GM18505 (cell line): Measurements from ENCODE around the gene NDE1.

ENCODE experiments used
- ATAC-seq: cut with Tn5 transposase; IDR thresholded peaks from one replicate; pipeline ENCODE4 v1.9.1; 2021; ENCODE audit not compliant: unreplicated experiment
- POLR2A ChIP-seq: IDR thresholded peaks from 4 replicates; pipeline ENCODE4 v1.6.1; 2011; ENCODE audit warnings: borderline replicate concordance; ENCODE audit not compliant: insufficient read depth, insufficient read length; ENCODE audit errors: extremely low read depth

NDE1 gene

DNA sequence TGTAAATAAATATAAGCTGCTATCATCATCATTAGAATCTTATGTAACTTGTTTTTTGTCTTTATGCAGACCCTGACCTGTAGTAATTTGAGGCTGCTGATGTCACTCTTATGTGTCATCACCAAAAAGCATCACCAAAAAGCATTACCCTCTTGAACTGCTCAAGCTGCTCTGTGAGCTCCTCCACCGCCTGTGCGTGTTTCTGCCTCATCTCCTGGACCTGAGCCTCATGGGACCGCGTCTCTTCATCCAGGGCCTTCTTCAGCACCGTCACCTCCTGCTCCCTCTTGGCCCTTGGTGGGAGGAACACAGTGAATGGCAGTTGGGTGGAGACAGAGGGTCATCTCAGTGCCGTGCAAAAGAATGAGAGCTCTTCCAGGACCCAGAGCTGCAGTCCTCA, 82.4 kb downstream of the NDE1 start:
- no peak for TF ChIP-seq POLR2A
- ATAC-seq = no peak

DNA sequence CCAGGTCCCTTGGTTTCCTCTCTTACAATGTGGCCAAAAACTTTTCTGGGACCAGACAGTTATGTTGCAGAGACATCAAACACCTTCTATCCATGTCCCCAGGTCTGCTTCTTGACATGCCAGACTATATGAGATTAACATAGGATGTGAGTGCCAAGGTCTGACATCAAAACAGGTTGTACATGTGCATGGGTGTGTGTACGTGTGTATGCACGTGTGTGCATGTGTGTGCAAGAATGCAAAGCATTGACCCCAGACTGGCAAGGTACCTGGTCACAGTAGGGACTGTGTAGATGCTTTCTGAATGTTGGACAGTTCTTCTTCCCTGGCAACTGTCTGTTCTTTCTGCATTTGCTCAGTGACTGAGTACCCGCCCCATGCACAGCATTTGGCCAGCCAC, 85.6 kb downstream of the NDE1 start:
- TF ChIP-seq POLR2A = no peak
- no peak for ATAC-seq

DNA sequence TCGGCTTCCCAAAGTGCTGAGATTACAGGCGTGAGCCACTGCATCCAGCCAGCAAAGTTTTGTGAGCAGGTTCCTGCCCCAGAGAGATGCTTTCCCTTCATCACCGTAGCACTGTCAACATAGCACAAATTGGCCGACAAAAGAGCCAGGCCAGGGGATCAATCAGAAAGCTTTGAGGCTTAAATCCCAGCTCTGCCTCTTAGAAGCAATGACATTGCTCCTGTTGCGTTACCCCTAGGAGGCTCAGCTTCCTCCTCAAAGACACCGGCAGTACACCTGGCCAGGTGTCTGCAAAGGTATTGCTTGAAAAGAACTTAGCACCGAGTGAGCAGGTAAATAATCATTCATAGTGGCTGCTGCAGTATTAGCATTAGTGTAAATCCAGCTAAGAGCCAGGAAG, 86.5 kb downstream of the NDE1 start:
- TF ChIP-seq POLR2A = no peak
- no peak for ATAC-seq

DNA sequence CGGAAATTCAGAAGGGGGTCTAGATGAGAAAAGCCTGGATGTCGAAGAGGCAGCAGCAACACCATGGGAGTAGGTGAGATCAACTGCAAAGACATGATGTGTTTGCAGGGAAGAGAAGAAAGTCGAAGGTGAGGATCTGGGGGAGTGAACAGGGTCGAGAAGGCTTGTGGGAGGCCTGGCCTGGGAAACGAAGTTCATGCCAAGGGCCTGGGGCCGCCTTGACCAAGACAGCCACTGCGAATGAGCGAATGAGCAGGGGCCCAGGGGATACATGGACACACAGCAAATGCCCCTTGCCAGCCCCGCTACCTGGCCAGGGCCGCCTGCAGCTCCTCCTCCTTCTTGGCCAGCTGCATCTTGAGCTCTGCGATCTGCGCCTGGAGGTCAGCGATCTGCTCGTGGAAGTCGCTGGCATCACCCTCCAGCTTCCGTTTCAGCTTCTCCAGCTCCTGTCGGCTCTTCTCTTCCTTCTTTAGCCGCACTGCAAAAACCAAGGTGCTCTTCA, 87.1 kb downstream of the NDE1 start:
- no peak for TF ChIP-seq POLR2A
- ATAC-seq = no peak

DNA sequence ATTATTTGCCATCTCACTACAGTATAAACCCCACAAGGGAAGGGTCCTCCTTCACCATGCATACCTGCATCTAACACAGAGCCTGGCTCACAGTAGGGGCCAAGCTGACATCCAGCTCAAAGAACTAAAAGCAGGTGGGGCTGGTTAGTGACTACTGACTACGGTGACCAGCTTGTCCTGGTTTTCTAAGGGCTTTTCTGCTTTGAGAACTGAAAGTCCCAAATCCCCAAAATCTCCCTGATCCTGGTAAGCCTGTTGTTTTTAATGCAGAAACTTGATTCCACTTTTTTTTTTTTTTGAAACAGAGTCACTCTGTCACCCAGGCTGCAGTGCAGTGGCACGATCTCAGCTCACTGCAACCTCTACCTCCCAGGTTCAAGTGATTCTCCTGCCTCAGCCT, 89.4 kb downstream of the NDE1 start:
- no peak for TF ChIP-seq POLR2A
- ATAC-seq = no peak

DNA sequence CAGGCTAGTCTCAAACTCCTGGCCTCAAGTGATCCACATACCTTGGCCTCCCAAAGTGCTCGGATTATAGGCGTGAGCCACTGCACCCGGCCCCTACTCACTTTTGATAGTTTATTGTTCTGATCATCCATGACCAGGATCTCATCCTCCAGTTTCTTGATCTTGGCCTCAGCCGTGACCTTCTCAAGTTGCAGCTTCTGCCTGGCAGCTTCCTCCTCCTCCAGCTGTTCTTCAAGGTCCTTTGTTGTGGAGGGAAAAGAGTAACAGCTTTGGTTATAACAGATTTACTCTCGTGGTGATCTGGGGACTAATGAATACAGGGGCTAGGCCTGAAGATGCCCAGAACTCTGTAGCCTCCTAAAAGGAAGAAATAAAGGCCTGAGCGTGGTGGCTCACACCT, 89.9 kb downstream of the NDE1 start:
- ATAC-seq = no peak

DNA sequence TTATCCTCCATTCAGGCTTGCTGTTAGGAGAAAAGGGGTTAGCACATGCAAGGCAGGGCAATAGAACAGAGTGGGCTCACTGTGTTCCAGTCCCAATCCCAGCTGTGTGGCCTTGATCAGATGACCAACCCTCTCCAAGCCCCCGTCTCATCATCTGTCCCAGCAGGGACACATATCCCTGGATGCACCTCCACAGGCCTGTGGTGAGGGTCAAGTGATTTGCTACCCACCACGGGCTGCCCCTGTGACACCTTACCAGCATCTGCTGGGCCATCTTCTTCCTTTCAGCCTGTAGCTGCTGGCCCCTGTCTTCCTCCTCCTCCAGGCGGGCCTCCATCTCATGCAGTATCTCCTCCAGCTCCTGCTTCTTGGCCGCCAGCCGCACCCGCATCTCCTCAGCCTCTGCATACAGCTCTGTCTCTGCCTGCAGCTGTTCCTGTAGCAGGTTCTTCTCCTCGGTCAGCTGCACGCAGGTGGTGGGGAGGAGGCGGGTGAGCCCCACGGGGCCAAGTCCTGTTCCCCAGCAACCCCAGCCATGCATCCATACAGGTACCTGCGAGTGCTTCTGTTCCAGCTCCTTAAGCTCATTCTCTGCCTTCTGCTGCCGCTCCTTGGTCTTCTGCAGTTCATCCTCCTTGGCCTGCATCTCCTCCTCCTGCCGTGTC, 91.3 kb downstream of the NDE1 start:
- ATAC-seq = no peak
- TF ChIP-seq POLR2A = no peak

More for the DNA sequence above, 89.9 kb downstream of the NDE1 start:
- TF ChIP-seq POLR2A = no peak

DNA sequence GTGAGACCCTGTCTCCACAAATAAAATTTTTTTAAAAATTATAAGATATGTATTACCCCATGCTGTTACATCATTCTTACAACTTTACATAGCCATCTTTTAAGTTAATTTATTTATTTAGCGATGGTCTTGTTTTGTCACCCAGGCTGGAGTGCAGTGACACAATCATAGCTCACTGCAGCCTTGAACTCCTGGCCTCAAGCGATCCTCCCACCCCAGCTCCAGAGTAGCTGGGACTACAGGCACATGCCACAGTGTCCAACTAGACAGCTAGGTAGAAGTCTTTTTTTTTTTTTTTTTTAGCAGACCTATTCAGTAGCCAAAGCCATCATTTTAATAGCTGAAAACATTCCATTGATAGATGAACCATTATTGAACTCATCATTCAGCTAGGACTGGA, 92.7 kb downstream of the NDE1 start:
- no peak for ATAC-seq
- no peak for TF ChIP-seq POLR2A

DNA sequence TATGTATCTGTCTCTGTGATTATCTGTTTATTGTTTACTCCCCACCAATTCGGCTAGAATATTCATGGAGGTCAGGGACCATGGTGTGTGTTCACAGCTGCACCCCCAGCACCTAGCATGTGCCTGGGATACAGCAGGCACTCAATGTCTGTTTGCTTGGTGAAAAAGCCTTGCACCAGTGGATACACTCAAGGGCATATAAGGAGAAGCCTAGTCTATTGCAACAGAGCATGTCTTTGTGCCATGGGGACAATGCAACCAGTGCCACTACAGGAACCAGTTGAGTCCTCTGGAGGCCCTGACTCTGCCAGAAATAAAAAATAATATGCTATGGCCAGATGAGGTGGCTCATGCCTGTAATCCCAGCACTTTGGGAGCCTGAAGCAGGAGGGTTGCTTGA, 93.6 kb downstream of the NDE1 start:
- no peak for TF ChIP-seq POLR2A
- no peak for ATAC-seq

DNA sequence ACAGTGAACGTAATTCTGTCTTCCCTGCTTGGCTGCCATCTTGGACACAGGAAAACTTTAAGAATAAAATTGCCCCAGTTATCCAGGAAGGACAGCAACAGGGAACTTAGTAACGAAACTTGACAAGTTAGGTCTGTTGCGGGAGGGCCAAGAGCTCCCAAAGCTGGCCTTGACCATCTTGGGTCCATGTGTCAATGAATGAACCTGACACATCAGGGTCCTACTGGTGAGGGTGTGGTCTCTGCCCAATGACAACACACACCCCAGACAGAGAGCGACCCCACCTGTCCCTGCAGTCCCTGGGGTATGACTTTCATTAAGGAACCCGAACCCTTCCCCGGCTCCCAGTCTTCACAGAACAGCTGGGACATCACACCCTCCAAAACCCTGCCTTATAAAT, 96.3 kb downstream of the NDE1 start:
- no peak for ATAC-seq
- no peak for TF ChIP-seq POLR2A

DNA sequence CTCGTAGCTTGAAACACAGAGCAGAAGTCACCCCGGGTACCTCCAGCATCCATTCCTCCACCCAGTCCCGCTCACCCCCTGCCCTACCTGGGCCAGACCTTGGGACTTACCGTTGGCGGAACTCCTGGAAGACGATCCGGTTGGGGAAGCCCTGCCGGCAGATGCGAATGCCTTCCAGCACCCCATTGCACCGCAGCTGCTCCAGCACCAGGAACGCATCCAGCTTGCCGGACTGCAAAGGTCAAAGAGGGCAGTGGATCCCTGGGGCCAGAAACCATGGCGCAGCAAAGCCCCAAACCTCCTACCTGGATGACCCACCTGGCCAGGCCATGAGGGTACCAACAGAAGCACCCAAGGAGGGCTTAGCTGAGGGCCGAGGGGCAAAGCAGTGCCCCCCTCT, 97.9 kb downstream of the NDE1 start:
- TF ChIP-seq POLR2A = no peak
- no peak for ATAC-seq

DNA sequence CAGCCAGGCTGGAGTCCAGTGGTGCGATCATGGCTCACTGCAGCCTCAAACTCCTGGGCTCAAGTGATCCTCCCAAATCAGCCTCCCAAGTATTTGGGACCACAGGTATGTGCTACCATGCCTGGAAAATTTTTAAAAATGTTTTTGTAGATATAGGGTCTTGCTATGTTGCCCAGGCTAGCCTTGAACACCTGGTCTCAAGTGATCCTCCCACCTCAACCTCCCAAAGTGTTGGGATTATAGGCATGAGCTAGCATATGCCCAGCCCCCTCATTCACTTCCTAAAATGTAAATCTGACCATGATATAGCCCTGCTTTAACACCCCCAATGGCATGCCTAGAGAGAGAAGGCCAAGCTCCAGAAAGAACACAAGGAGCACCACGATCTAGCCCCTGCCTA, 98.6 kb downstream of the NDE1 start:
- no peak for TF ChIP-seq POLR2A
- no peak for ATAC-seq

DNA sequence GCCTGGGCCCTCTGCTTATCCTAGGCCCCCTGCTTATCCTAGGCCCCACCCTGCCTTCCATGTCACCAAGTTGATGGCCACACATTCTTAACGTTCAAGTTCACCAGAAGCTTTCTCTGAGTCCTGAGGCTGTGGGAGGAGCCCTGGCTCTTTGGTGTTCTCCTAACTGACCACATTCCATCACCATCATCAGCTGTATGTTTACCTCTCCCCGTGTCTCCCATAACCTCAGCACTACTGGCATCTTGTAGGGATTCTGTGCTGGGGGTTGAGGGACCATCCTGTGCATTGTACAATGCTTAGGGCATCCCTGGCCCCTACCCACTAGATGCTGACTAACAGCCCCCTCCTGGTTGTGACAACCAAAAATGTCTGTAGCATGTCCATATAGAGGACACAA, 99.3 kb downstream of the NDE1 start:
- TF ChIP-seq POLR2A = no peak
- no peak for ATAC-seq

DNA sequence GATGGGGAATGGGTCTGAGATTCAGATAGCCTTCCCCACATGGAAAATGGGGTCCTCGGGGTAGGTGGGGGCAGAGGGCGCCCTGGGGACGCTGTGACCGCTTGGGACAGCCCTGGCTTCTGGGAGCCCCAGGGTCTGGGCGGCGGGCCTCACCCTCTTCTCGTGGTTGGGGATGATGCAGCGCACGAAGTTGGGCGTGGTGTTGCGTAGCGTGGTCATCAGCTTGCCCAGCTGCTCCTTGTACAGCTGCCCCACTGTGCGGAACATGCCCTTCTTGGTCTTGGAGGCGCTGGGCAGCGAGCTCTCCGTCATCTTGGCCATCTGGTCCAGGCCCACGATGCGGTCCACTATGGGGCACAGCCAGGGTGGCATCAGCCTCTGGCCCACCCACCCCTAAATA, 99.9 kb downstream of the NDE1 start:
- ATAC-seq = no peak
- TF ChIP-seq POLR2A = no peak

DNA sequence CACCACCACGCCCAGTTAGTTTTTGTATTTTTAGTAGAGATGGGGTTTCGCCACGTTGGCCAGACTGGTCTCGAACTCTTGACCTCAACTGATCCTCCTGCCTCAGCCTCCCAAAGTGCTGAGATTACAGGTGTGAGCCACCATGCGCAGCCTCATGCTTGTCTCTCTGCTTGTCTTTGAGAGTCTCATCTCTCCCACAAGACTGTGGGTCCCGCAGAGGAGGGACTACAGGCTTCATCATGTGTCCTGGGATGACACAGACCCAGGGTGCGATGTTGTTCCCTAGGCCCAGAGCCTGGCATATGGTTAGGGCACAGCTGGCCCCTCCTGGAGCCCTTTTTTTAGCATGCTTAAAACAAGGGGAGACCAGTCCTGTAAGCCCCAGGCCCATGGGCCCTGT, 101.9 kb downstream of the NDE1 start:
- no peak for ATAC-seq
- no peak for TF ChIP-seq POLR2A
